ENCODE data around the gene KRT32.
A peak's percentile ranks its signal among the peaks of the same experiment; 100 is the strongest.

KRT32 gene

DNA sequence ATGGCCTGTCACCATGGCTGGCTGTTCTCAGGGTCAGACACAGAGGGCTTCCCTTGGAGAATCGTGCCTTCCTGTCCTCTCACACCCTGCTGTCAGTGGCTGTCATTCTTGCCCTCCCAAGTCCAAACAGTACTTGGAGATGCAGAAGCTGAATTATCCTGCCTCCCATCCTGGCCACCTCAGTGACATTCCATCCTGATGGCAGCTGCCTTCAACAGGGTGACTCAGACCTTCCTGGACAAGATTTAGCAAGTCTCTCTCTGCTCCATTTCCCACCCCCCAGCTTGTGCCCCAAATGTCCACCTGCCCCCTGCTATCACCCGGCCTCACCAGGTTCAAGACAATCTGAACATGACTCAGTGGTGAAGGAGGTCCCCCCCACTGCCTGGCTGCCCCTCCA is 27.3 kb upstream of the KRT32 start:
- no peak overlapping the region for H3K4me3 ChIP-seq (ENCODE audit: low read depth, low read length)
- DNase-seq (ENCODE audit: low read depth, low spot score), result peak; percentile 7
- in situ Hi-C loops (cut with HindIII; ENCODE audit: low sequenced_read_pairs), result no loop called here
- TF ChIP-seq, protein P1, sequence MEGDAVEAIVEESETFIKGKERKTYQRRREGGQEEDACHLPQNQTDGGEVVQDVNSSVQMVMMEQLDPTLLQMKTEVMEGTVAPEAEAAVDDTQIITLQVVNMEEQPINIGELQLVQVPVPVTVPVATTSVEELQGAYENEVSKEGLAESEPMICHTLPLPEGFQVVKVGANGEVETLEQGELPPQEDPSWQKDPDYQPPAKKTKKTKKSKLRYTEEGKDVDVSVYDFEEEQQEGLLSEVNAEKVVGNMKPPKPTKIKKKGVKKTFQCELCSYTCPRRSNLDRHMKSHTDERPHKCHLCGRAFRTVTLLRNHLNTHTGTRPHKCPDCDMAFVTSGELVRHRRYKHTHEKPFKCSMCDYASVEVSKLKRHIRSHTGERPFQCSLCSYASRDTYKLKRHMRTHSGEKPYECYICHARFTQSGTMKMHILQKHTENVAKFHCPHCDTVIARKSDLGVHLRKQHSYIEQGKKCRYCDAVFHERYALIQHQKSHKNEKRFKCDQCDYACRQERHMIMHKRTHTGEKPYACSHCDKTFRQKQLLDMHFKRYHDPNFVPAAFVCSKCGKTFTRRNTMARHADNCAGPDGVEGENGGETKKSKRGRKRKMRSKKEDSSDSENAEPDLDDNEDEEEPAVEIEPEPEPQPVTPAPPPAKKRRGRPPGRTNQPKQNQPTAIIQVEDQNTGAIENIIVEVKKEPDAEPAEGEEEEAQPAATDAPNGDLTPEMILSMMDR (IDR thresholded peaks at IDR 0.05; ENCODE audit: low read depth, low read length), result no peak

- TF ChIP-seq, protein P1 (IDR thresholded peaks at IDR 0.05; ENCODE audit: low read depth, low read length), result no peak
- H3K4me3 ChIP-seq (ENCODE audit: low read depth, low read length), result no peak overlapping the region
- peak; percentile 58 for DNase-seq (ENCODE audit: low read depth, low spot score)
- in situ Hi-C loops (cut with HindIII; ENCODE audit: low sequenced_read_pairs), result no loop called here
These were observed 25.6 kb upstream of the KRT32 start for GRCh38 chr17:41492771-41493170.

DNA sequence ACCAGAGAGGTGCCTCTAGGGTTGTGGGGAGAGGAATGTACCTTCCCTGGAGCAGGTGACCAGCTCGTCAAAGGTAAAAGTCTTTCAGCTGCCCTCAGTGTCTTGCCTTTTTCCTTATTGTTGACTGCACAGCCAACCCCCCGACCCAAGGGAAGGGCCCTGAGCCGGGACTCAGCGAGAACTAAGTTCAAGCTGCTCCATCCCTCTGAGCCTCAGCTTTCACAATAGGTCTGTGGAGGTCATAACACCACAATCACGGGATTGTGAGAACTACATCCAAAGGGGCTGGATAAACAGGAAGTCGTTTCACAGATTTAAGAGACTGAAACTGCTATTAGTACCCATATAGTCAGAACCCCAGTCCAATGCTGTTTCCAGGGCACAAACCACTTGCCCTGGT is 25.2 kb upstream of the KRT32 start:
- TF ChIP-seq, protein P1 (IDR thresholded peaks at IDR 0.05; ENCODE audit: low read depth, low read length), result no peak
- DNase-seq (ENCODE audit: low read depth, low spot score), result peak; percentile 21
- in situ Hi-C loops (cut with HindIII; ENCODE audit: low sequenced_read_pairs), result no loop called here
- no peak overlapping the region for H3K4me3 ChIP-seq (ENCODE audit: low read depth, low read length)

DNA sequence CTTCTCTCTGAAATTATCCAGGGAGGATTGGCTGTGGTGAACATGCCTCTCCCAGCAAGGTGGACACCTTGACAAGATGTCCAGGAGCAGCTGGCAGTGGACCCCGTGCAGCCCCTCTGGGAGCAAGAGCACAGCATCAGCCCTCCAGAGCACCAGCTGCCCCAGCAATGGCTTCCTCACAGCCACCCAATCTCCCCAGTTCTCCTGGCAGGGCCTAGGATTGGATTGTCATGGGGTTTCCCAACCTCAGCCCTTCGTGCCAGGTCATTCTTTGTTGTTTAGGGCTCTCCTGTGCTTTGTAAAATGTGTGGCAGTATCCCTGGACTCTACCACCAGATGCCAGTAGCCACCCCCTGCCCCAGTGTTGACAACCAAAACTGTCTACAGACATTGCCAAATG is 24.3 kb upstream of the KRT32 start:
- DNase-seq (ENCODE audit: low read depth, low spot score), result no peak
- in situ Hi-C loops (cut with HindIII; ENCODE audit: low sequenced_read_pairs), result no loop called here
- TF ChIP-seq, protein P1 (IDR thresholded peaks at IDR 0.05; ENCODE audit: low read depth, low read length), result no peak
- H3K4me3 ChIP-seq (ENCODE audit: low read depth, low read length), result no peak overlapping the region

GRCh38 chr17:41490000-41490990 is 23.1 kb upstream of the KRT32 start:
- DNase-seq (ENCODE audit: low read depth, low spot score), result no peak
- in situ Hi-C loops (cut with HindIII; ENCODE audit: low sequenced_read_pairs), result no loop called here
- H3K4me3 ChIP-seq (ENCODE audit: low read depth, low read length), result no peak overlapping the region
- TF ChIP-seq, protein P1 (IDR thresholded peaks at IDR 0.05; ENCODE audit: low read depth, low read length), result no peak

GRCh38 chr17:41489531-41489930 is 22.3 kb upstream of the KRT32 start, which contains the start of gene KRT36:
KRT36 (minus strand) TSS chr17:41489910; CDS start chr17:41489864, 46 bp downstream.
- DNase-seq (ENCODE audit: low read depth, low spot score), result no peak
- in situ Hi-C loops (cut with HindIII; ENCODE audit: low sequenced_read_pairs), result no loop called here
- TF ChIP-seq, protein P1 (IDR thresholded peaks at IDR 0.05; ENCODE audit: low read depth, low read length), result no peak
- no peak within 1 kb of the TSS for H3K4me3 ChIP-seq (ENCODE audit: low read depth, low read length)

Data from astrocyte of the spinal cord (primary cell).